OCI-LY7 (cell line): ENCODE measurements around the gene ASB10. TPM values are rescaled to one million over a fixed set of nuclear protein-coding genes. Genes with fewer than 3 reads are reported as not detected.

Experiments
- BruUV-seq: library from RNA; stranded (reverse); fragments of 400-500 nt; replicated peaks from 2 replicates; lab custom pipeline; 2021; lab: Mats Ljungman, UMichigan
- CTCF ChIA-PET: fragments of 300-600 bp; sonication (Branson Sonifier 250); formaldehyde crosslinking; loops from one replicate; lab custom pipeline; 2022; ENCODE audit warnings: antibody characterized with exemption; ENCODE audit not compliant: unreplicated experiment; lab: Charles Lee
- POLR2A ChIA-PET: fragments of 300-600 bp; sonication (Branson Sonifier 250); formaldehyde crosslinking; loops from one replicate; lab custom pipeline; 2022; ENCODE audit warnings: antibody characterized with exemption; lab: Charles Lee
- DNase-seq: peaks from one replicate; pipeline ENCODE4 v3.0.0-alpha.2; 2015; ENCODE audit warnings: low spot score
- H2AFZ ChIP-seq: fragments of 200-600 bp; sonication (generic), shearing (Covaris generic); 2 replicates; pipeline ENCODE4 v1.6.1; 2014; ENCODE audit warnings: mild to moderate bottlenecking, antibody characterized with exemption, low read length, moderate library complexity
- H3K27ac ChIP-seq: fragments of 200-600 bp; sonication (generic); 2 replicates; pipeline ENCODE4 v1.5.1; 2014; ENCODE audit warnings: mixed run types, low read depth, mild to moderate bottlenecking, moderate library complexity, low read length, inconsistent platforms; ENCODE audit not compliant: poor library complexity, severe bottlenecking
- H3K36me3 ChIP-seq: fragments of 200-600 bp; sonication (generic); 2 replicates; pipeline ENCODE4 v1.6.1; 2014; ENCODE audit warnings: mild to moderate bottlenecking, antibody characterized with exemption, low read length, moderate library complexity, mixed read lengths; ENCODE audit not compliant: insufficient read depth
- H3K4me1 ChIP-seq: fragments of 200-600 bp; sonication (generic); 2 replicates; pipeline ENCODE4 v1.5.1; 2014; ENCODE audit warnings: mild to moderate bottlenecking, low read length; ENCODE audit not compliant: insufficient read depth, poor library complexity, severe bottlenecking
- H3K4me2 ChIP-seq: fragments of 200-600 bp; sonication (generic); 2 replicates; pipeline ENCODE4 v1.6.1; 2014; ENCODE audit warnings: mild to moderate bottlenecking, low read length
- H3K4me3 ChIP-seq: fragments of 200-600 bp; sonication (generic); 2 replicates; pipeline ENCODE4 v1.5.1; 2014; ENCODE audit warnings: mild to moderate bottlenecking, low read depth, low read length; ENCODE audit not compliant: poor library complexity, severe bottlenecking
- H3K79me2 ChIP-seq: fragments of 200-600 bp; sonication (generic); 2 replicates; pipeline ENCODE4 v1.6.1; 2016; ENCODE audit warnings: low read depth, mild to moderate bottlenecking, low read length, moderate library complexity, mixed read lengths; ENCODE audit not compliant: insufficient read depth
- H3K9me2 ChIP-seq: fragments of 200-600 bp; sonication (generic); 2 replicates; pipeline ENCODE4 v1.6.1; 2016; ENCODE audit warnings: mild to moderate bottlenecking, low read length, mixed read lengths; ENCODE audit not compliant: insufficient read depth
- H3K9me3 ChIP-seq: fragments of 200-600 bp; sonication (generic); 2 replicates; pipeline ENCODE4 v1.6.1; 2014; ENCODE audit warnings: mild to moderate bottlenecking, mixed run types, low read length, mixed read lengths
- H4K20me1 ChIP-seq: fragments of 200-600 bp; sonication (generic); 2 replicates; pipeline ENCODE4 v1.6.1; 2014; ENCODE audit warnings: mild to moderate bottlenecking, antibody characterized with exemption, low read length, moderate library complexity, mixed read lengths; ENCODE audit not compliant: insufficient read depth
- CTCF ChIP-seq: fragments of 200-600 bp; sonication (generic); conservative IDR thresholded peaks from 2 replicates; pipeline ENCODE4 v1.5.1; 2014; ENCODE audit warnings: mild to moderate bottlenecking, antibody characterized with exemption, low read length, moderate library complexity, mixed read lengths
- EZH2phosphoT487 ChIP-seq: fragments of 200-600 bp; sonication (generic); IDR thresholded peaks from 2 replicates; pipeline ENCODE4 v1.6.1; 2018; ENCODE audit warnings: low read depth, borderline replicate concordance, mild to moderate bottlenecking, mixed run types, antibody characterized with exemption, low read length, moderate library complexity, mixed read lengths
- intact Hi-C: fragments of 100-400 bp; cut with micrococcal nuclease; formaldehyde crosslinking; loops from one replicate; pipeline ENCODE4 v1.10.0; 2022; ENCODE audit not compliant: unreplicated experiment
- total RNA-seq, 2 experiments: library from RNA; depleted of rRNA in 1 of 2; stranded (reverse); fragments of >200 nt in 1 of 2; shearing (Covaris generic) in 1 of 2; gene quantifications; 2 replicates each; pipeline ENCODE4 v1.2.3, GENCODE V29; 2014 to 2022

ASB10 gene
- total RNA-seq, 2 experiments from 2014 or later, result not detected

GRCh38 chr7:151179287-151179860 is 7.7 kb downstream of the ASB10 start:
- CTCF ChIA-PET, result interaction anchor here (0.5 kb wide), 1 partner anchor 60 kb away, joined by 3 read pairs; no protein-coding TSS in a partner anchor
- Histone ChIP-seq H3K79me2 (no peaks in the 10 kb centered on the region), H3K4me2 (no peak overlapping the region), H3K27ac (no peak overlapping the region), H3K4me1 (no peaks in the 10 kb centered on the region), H3K36me3 (no peaks in the 10 kb centered on the region), H2AFZ (no peak overlapping the region), H3K9me2 (no peaks in the 10 kb centered on the region), H4K20me1 (no peaks in the 10 kb centered on the region), H3K9me3 (no peaks in the 10 kb centered on the region), H3K4me3 (no peak overlapping the region)
- POLR2A ChIA-PET, result no interaction called here
- DNase-seq, result no peak
- TF ChIP-seq CTCF (no peak), EZH2phosphoT487 (no peak)
- intact Hi-C loops, result no loop called here
- BruUV-seq, result no TSS peak

- no peak overlapping the region for H3K27ac ChIP-seq
- no peak for DNase-seq
- no peak overlapping the region for H3K4me2 ChIP-seq
- ChIA-PET POLR2A (no interaction called here), CTCF (interaction anchor here (0.6 kb wide), 1 partner anchor 21 kb away, joined by 3 read pairs; no protein-coding TSS in a partner anchor)
- no peaks in the 10 kb centered on the region for H3K79me2 ChIP-seq
- no peaks in the 10 kb centered on the region for H3K9me3 ChIP-seq
- BruUV-seq, result no TSS peak
- no peak overlapping the region for H2AFZ ChIP-seq
- TF ChIP-seq CTCF (no peak), EZH2phosphoT487 (no peak)
- no peaks in the 10 kb centered on the region for H3K36me3 ChIP-seq
- H4K20me1 ChIP-seq, result no peaks in the 10 kb centered on the region
- intact Hi-C loops, result no loop called here
- no peaks in the 10 kb centered on the region for H3K9me2 ChIP-seq
- no peaks in the 10 kb centered on the region for H3K4me1 ChIP-seq
- no peak overlapping the region for H3K4me3 ChIP-seq
These were observed 8.2 kb downstream of the ASB10 start for GRCh38 chr7:151178831-151179230.

- no TSS peak for BruUV-seq
- Histone ChIP-seq H3K9me3 (no peaks in the 10 kb centered on the region), H2AFZ (no peak overlapping the region), H3K27ac (no peak overlapping the region), H3K36me3 (no peaks in the 10 kb centered on the region), H3K79me2 (no peaks in the 10 kb centered on the region), H4K20me1 (no peaks in the 10 kb centered on the region), H3K9me2 (no peaks in the 10 kb centered on the region), H3K4me2 (no peak overlapping the region), H3K4me3 (no peak overlapping the region), H3K4me1 (no peaks in the 10 kb centered on the region)
- POLR2A ChIA-PET, result no interaction called here
- TF ChIP-seq CTCF, result no peak
- TF ChIP-seq EZH2phosphoT487, result no peak
- CTCF ChIA-PET, result interaction anchor here (0.6 kb wide), 1 partner anchor 21 kb away, joined by 3 read pairs; no protein-coding TSS in a partner anchor
- no peak for DNase-seq
- intact Hi-C loops, result no loop called here
These were observed 8.8 kb downstream of the ASB10 start for GRCh38 chr7:151178236-151178635.
